ENCODE results near the gene CENPT.

CENPT gene

DNA sequence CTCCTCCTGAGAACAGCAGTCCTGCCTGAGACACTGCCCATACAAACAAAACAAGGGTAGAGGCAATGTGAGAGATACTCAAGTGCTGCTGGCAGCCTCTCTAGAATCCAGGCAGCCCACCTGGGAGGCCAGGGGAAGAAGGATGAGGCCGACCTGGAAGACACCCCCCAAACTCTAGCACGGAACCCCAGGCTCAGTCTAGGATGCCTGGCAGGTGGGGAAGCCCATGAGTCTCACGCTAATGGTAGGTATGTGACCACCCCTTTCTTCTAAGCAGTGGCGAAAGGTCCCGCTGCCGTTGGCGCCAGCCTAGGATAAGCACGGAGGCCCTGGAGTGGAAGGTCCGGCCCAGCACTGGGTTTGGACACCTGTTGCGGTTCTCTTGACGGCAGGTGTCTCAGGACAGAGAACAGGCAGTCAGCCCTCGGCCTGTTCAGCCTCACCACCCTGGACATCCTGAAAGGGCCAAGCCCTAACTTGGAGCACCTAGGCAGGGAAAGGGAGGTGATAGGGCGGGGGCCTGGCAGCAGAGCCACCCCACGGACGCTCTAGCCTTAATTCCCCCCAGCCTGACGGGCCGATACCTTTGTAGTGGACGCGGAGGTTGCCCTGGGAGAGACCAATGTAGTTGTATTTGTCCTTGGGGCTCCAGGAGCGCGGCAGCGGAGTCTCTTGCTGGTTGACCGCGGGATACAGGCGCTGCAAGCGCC, 41.6 kb downstream of the CENPT start:
- FAIRE-seq, result no peak

- FAIRE-seq, result no peak
These were observed 42.5 kb downstream of the CENPT start for GRCh38 chr16:67804853-67805542.

GRCh38 chr16:67803894-67804293, 43.6 kb downstream of the CENPT start:
- no peak for FAIRE-seq

GRCh38 chr16:67801883-67802282, 45.6 kb downstream of the CENPT start:
- FAIRE-seq, result no peak

- no peak for FAIRE-seq
These were observed 46.3 kb downstream of the CENPT start for GRCh38 chr16:67801241-67801640.

GRCh38 chr16:67800338-67800926, 47.1 kb downstream of the CENPT start:
- FAIRE-seq, result no peak

DNA sequence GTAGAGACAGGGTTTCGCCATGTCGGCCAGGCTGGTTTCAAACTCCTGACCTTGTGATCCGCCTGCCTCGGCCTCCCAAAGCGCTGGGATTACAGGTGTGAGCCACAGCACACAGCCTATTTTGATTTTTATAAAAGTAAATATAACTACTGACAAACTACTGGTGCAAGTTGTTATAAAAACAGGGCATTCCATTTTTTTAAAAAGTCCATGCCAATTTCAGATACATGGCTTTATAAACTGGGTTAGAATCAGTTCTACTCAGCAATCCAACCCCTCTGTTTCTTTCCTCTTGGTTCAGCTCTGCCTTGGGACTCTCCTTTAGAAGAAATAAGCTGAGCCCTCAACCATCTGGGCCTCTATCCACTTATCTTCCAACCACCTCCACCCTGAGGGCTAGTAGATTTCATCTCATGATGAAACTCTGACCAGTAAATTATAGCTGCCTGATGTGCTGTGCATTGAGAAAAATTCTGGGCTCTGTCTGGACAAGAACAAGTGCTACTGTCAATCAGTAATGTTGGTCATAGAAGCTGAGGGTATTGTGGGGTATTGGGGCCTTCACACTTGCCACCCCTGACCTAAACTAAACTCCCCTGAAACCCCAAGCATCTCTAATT, 51.3 kb downstream of the CENPT start:
- no peak for FAIRE-seq

- no peak for FAIRE-seq
These were observed 57.4 kb downstream of the CENPT start for GRCh38 chr16:67790071-67790470.

GRCh38 chr16:67786491-67786890, 61.0 kb downstream of the CENPT start:
- FAIRE-seq, result no peak

DNA sequence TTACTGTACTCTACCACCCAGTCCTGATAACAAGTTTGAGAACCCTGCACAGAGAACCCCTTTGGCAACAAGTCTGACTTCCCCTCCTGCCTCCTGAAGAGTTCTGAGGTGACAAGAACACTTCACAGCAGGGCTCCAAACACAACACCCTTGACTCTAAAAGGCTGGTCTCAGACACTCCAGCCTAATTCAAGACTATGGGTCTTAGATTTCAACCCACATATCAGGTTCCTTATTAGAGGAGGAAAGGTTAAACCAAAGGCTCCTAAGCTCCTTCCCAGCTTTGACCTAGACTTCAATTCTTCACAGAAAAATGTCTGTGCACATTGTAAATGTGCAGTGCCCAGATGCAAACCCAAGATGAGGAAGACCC, 64.2 kb downstream of the CENPT start:
- FAIRE-seq, result no peak

DNA sequence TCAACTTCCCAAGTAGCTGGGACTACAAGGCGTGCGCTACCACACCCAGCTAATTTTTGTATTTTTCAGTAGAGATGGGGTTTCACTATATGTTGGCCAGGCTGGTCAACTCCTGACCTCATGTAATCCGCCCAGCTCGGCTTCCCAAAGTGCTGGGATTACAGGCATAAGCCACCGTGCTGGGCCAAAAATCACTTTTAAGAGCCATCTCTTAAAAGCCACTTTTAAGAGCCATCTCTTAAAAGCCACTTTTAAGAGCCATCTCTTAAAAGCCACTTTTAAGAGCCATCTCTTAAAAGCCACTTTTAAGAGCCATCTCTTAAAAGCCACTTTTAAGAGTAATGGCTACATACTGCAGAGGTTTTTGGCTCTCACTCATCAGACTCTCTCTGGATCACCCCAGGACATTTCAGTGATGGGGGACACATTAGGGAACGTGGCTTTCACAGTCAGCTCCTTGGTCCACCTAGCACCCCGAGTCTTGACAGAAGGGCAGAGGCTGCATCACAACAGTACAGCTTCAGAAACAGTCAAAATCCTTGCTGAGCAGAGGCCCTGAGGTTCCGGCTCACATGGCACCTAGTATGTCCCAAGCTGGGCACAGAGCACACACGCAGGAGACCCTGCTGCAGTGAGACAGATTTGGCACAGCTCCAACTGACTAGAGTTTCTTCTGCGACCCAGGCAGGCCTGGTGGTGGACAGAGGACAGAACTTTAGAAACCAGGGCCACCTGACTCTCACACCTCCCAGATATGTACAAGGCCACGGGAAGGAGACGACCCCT, 64.7 kb downstream of the CENPT start:
- no peak for FAIRE-seq

GRCh38 chr16:67781565-67781921, 66.0 kb downstream of the CENPT start:
- FAIRE-seq, result no peak

GRCh38 chr16:67780847-67781564, 66.5 kb downstream of the CENPT start:
- FAIRE-seq, result no peak

GRCh38 chr16:67779256-67780014, 68.1 kb downstream of the CENPT start:
- FAIRE-seq, result no peak
